Stimulated activated CD8-positive, alpha-beta memory T cell treated with anti-CD3 and anti-CD28 coated beads, Interleukin-15, amount 100 ng/mL, for 4 hours (primary cell): ENCODE measurements around the gene MARCHF11.

Experiments
- DNase-seq, 2 donors: peaks; one replicate each; pipeline ENCODE4 v3.0.0-alpha.2; 2020; ENCODE audit warnings: low read depth in 2 of 2

Gene MARCHF11, protein sequence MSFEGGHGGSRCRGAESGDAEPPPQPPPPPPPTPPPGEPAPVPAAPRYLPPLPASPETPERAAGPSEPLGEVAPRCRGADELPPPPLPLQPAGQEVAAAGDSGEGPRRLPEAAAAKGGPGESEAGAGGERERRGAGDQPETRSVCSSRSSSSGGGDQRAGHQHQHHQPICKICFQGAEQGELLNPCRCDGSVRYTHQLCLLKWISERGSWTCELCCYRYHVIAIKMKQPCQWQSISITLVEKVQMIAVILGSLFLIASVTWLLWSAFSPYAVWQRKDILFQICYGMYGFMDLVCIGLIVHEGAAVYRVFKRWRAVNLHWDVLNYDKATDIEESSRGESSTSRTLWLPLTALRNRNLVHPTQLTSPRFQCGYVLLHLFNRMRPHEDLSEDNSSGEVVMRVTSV

GRCh38 chr5:16179511-16179935 is at the start of gene MARCHF11:
MARCHF11 (minus strand) TSS chr5:16179791; CDS start chr5:16179575, 216 bp downstream.
- DNase-seq = no peak

DNA sequence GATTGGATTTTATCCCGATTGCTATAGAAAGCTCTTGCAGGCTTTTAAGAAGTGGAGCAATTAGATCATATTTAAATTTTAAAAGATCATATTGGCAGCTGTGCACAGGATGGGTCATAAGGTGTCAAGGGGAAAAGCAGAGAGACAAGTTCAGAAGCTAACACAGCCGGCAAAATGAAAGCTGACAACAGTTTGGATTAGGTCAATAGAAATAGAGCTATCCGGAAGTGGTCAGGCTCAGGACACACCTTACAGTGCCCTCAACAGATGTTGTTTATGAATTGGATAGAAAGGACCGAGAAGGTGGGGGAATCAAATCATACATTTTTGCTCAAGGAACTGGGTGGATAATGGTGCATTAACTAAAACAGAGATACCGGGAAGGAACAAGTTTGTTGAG is 46.3 kb upstream of the MARCHF11 start:
- no peak for DNase-seq

DNA sequence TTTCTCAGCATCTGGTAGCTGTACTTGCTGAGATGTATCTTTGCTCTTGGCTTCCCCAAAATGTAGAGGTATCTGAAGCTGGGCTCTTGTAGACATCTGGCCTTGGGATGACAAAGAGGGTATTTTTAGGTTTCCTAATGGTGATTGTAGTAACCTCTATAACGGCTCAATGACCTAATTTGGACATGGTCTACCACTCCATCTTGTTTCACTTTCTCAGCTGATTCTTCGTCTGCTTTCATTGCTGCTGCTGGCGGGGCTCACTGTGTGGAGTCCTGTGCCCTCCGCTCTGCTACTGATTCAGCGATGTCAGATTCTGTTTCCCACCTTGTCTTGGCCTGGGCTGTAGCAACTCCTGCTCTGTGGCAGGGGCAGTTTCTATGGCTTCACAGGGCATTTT is 12.7 kb upstream of the MARCHF11 start:
- DNase-seq = no peak

DNA sequence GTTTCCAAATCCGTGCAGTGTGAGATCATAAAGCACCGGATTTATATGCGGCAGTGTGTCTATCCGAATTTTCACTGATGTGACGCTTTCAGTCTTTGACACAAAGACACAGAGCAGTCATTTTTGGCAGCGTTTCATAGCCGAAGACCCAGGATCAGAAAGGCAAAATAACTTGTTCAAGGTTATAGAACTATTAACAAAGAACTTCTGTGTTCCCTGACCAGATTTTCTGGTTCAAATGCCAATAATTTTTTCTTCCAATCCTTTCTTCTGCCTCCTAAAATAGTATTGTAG is 1.1 kb upstream of the MARCHF11 start:
- no peak for DNase-seq

- DNase-seq = no peak
Measured at GRCh38 chr5:16179936-16180788, 571 bp upstream of the MARCHF11 start.

DNA sequence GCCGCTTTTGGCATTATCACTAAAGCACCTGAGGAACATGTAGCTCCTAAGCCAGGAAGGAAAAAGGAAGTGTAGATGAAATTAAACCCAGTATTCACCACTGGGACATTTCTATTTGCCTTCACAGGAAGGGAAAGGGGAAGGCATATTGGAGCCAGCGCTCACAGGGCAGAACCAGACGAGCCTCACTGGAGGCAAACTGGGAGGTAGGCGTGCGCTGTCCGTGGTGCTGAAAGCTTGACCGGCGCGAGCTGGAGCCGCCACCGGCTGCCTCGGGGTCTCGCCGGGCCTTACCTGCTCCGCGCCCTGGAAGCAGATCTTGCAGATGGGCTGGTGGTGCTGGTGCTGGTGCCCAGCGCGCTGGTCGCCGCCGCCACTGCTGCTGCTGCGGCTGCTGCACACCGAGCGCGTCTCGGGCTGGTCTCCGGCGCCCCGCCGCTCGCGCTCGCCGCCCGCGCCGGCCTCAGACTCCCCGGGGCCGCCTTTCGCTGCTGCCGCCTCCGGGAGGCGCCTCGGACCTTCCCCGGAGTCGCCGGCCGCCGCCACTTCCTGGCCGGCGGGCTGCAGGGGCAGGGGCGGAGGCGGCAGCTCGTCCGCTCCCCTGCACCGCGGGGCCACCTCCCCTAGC is 732 bp downstream of the MARCHF11 start:
- no peak for DNase-seq

GRCh38 chr5:16169550-16169949 is 10.0 kb downstream of the MARCHF11 start:
- no peak for DNase-seq

GRCh38 chr5:16160706-16161105 is 18.9 kb downstream of the MARCHF11 start:
- DNase-seq = no peak

DNA sequence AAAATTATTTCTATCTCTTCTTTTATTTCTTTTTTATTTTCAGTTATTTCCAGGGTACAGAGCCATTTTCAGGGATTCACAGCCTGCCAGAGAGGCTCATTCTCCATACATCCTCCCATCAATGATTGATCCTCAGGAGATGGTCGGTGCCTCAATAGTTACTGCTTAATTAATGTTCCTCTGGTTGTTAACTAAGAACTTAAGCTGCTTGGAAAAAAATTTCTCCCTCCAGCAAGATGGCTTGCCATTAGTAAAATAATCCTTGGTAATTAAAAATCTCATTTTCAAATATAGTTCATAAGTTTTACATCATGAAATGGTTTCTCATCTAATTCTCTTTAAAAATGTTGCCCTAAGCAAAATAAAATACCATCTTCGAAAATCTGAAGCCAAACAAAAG is 20.0 kb downstream of the MARCHF11 start:
- DNase-seq = no peak

- DNase-seq = no peak
Measured at GRCh38 chr5:16156152-16156551, 23.4 kb downstream of the MARCHF11 start.

- DNase-seq = no peak
Measured at GRCh38 chr5:16152601-16153568, 26.7 kb downstream of the MARCHF11 start.

DNA sequence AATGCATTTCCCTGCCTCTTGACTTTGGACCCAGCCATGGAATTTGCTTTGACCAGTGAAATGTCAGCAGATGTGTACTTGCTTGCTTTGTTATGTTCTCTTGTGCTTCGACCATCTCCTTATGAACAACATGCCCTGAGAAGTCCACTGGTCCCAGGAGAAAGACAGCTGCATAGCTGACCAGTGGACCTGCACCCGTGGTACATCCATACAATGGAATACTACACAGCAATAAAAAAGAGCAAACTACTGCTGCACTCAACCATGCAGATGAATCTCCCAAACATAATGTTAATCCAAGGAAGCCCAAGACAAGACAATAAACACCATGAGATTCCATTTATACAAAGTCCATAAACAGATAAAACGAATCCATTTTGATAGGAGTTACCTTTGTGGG is 30.0 kb downstream of the MARCHF11 start:
- DNase-seq = no peak

GRCh38 chr5:16147179-16147900 is 32.3 kb downstream of the MARCHF11 start:
- DNase-seq = no peak

DNA sequence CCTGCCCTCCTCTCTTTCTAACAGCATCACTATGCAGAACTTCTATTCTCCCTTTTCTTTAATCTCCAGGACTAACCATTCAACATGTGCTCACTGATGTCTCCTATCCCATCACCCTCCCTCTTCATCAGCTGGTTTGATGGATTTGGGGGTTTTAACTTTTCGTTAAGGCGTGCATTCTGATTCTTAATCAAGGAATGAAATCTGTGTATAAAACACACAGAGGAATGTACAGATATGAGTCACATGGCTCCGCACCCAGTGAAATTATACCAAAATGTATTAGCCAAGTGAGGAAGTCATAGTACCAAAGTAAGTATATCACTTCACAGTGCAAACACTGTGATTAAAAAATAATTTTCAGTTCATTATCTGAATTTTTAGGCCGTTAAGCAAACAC is 35.2 kb downstream of the MARCHF11 start:
- no peak for DNase-seq

GRCh38 chr5:16143361-16144049 is 36.1 kb downstream of the MARCHF11 start:
- no peak for DNase-seq

DNA sequence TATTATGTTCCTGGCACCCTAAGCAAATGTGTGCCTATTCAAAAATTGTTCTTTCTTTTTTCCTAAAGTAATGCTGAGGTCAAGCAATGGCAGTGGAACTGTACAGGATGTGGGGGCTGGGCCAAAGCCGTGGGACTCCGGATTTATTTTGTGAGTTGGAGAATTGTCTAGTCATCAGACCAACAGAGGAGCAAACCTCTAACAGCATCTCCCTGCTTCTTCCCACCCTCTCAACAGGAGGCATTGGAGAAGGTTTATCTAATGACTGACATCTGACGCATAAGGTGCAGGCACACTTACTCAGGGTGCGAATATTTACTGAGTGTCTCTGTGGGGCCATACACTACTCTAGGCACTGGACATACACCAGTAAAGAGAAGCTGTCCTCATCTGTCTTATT is 38.6 kb downstream of the MARCHF11 start:
- DNase-seq = no peak

- DNase-seq = no peak
Measured at GRCh38 chr5:16140417-16140816, 39.2 kb downstream of the MARCHF11 start.

DNA sequence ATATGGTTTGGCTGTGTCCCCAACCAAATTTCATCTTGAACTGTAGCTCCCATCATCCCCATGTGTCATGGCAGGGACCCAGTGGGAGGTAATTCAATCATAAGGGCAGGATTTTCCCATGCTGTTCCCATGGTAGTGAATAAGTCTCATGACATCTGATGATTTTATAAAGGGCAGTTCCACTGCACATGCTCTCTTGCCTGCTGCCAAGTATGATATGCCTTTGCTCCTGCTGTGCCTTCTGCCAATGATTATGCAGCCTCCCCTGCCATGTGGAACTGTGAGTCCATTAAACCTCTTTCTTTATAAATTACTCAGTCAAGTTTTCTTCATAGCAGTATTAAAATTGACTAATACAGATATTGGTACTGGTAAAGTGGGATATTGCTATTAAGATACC is 42.4 kb downstream of the MARCHF11 start:
- DNase-seq = no peak

DNA sequence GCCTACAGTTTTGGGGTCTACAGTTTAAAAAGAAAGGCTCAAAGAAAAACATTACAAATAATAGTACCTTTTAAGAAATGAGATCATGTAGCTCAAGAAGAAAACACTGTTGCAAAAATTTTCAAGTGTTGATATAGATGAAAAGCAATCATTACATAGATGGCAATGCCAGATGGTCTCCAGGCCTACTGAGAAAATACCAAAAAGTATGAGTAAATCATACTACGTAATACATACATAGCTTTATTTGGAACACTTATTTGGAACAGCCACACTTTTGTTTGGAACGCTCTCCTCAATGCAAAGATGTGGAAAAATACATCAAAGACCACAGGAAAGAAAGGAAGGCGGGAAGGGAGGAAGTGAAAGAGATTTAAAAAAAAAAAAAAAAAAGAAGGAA is 44.1 kb downstream of the MARCHF11 start:
- no peak for DNase-seq

DNA sequence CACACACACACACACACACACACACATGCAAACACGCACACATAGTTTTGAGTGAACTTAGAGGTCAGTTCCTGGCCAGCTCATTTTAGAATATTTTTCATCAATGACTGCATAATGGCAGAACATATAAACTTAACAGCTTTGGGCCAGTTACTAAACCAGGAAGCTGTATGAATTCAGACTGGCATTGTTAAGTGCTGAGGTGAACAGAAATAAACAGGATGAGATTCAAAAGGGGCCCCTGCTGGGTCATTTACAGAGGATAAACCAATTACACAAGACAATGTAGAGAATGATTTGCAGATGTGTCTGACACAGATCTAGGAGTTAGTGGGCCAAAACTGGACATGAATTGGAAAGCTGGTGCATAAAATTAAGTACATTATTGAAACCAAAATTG is 44.6 kb downstream of the MARCHF11 start:
- no peak for DNase-seq
